ENCODE measurements around the gene PLB1.

PLB1 gene

DNA sequence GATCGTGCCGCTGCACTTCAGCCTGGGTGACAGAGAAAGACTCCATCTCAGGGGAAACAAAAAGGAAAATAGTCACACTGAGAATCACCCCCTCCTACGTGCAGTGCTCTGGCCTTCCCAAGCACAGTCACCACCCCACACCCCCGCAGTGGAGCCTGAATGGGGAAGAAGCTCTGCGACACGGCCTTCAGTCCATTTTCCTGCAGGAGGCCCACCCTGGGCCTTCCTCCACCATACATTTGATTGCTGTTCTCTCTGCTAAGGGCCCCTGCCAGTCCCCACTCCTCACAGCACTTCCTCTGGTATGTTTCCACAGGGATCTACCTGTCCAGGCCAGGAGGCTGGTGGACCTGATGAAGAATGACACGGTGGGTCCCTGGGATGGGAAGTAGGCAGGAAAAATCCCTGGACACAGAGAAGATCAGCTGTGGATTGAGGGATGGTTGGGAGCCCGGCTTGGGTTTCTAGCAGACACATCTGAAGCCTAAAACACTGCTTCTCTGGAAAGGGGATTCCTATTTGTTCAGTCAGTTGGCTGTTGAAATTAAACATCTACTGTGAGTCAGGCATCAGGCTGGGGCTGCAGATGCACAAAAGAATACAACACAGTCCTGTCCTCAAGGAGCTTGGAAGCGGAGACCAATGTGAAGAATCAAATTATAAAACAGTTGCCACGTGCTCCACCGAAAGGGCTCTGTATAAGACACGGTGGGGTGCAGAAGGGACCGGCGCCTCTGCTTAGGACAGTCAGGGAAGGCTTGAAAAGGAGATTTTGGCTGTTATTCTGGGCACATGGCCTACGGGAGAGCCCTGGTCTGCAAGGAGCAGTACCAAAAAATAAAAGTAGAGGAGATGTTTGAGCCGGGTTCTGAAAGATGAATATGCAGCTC is 82.2 kb downstream of the PLB1 start:
- DNase-seq (ENCODE audit: low read depth), result no peak
- TF ChIP-seq, protein P1, sequence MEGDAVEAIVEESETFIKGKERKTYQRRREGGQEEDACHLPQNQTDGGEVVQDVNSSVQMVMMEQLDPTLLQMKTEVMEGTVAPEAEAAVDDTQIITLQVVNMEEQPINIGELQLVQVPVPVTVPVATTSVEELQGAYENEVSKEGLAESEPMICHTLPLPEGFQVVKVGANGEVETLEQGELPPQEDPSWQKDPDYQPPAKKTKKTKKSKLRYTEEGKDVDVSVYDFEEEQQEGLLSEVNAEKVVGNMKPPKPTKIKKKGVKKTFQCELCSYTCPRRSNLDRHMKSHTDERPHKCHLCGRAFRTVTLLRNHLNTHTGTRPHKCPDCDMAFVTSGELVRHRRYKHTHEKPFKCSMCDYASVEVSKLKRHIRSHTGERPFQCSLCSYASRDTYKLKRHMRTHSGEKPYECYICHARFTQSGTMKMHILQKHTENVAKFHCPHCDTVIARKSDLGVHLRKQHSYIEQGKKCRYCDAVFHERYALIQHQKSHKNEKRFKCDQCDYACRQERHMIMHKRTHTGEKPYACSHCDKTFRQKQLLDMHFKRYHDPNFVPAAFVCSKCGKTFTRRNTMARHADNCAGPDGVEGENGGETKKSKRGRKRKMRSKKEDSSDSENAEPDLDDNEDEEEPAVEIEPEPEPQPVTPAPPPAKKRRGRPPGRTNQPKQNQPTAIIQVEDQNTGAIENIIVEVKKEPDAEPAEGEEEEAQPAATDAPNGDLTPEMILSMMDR (IDR thresholded peaks at IDR 0.05; ENCODE audit: insufficient read depth, low read depth, low read length, missing control alignments), result no peak
- H3K4me3 ChIP-seq (ENCODE audit: low read depth, low read length), result no peak overlapping the region

DNA sequence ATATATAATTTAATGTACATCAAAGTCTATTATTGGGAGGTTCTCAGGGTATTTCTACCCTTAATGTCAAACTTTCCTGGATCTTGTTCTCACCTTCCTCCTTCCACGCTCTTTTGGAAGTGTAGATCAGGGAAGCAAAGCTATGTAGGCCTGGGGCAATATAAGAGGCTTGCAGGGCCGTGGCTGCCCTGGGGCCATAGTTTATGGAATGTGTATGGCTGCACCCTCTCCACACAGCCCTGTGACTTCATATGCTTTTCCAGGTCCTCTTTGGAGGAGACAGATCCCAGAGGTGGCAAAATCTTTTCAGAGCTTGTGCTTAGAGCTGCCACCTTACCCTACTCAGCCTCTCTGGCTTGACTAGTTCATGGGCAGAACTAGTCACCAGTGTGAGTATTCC is 82.9 kb downstream of the PLB1 start:
- no peak overlapping the region for H3K4me3 ChIP-seq (ENCODE audit: low read depth, low read length)
- no peak for DNase-seq (ENCODE audit: low read depth)
- TF ChIP-seq, protein P1 (IDR thresholded peaks at IDR 0.05; ENCODE audit: insufficient read depth, low read depth, low read length, missing control alignments), result no peak

DNA sequence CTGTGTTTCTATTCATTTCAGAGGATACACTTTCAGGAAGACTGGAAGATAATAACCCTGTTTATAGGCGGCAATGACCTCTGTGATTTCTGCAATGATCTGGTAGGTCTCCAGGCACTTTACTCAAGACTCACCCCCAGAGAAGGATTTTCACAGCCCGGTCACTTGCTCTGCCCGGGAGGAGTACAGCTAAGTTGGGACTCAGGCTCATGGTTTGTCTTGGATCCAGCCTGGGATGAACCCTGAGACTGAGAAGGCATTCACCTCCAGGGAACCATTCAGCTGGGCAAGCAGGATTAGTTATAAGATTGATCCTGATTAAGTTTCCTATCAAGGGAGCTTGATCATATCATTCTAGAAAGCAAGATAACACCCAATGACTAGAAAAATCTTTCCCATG is 83.7 kb downstream of the PLB1 start:
- no peak for DNase-seq (ENCODE audit: low read depth)
- TF ChIP-seq, protein P1 (IDR thresholded peaks at IDR 0.05; ENCODE audit: insufficient read depth, low read depth, low read length, missing control alignments), result no peak
- no peak overlapping the region for H3K4me3 ChIP-seq (ENCODE audit: low read depth, low read length)

DNA sequence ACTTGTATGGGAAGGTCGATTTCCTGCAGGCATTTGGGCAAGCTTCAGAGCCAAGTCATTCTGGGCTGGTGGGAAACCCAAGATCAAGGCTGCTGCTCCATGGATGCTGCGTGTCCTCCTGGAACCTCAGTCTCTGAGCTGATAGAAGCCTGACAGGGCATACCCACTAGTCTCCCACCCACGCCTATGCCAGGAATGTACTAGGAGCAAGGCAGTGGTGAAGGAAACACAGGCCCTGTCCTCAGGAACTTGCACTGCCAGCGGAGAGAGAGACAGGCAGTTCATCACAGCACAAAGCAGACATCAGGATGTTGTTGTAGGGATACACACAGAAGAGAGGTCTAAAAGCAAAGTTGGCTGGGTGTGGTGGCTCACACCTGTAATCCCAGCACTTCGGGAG is 84.2 kb downstream of the PLB1 start:
- no peak for DNase-seq (ENCODE audit: low read depth)
- TF ChIP-seq, protein P1 (IDR thresholded peaks at IDR 0.05; ENCODE audit: insufficient read depth, low read depth, low read length, missing control alignments), result no peak
- no peak overlapping the region for H3K4me3 ChIP-seq (ENCODE audit: low read depth, low read length)

DNA sequence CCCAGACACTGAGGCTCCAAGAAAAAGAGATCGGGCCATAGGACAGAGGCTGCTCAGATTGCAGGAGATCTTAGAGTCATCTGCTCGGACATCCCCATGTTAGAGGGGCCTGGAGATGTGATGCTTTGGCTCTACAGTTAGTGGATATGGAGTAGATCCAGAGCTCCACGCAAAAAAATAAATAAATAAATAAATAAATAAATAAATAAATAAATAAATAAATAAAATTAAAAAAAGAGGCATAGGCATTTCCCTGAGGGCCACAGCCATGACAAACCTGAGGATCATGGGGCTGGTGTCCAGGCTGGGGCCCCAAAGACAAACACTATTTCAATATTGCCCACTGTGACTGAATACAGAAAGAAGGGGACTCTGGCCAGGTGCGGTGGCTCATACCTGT is 85.5 kb downstream of the PLB1 start:
- H3K4me3 ChIP-seq (ENCODE audit: low read depth, low read length), result no peak overlapping the region
- no peak for DNase-seq (ENCODE audit: low read depth)
- TF ChIP-seq, protein P1 (IDR thresholded peaks at IDR 0.05; ENCODE audit: insufficient read depth, low read depth, low read length, missing control alignments), result no peak

DNA sequence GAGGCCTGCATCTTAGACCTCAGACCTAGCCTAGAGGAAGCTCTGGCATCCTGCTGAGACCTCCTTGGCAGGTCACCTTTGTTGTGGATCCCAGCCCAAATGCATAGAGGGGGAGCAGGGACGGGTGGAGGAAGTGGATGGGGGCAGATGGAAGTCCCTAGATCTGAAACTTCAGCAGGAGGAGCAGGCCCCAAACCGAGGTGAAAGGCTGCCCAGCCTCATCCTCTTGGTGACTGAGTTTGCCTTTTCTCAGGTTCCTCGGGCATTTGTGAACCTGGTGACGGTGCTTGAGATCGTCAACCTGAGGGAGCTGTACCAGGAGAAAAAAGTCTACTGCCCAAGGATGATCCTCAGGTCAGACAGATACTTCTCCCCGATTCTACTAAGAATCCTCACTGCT is 86.3 kb downstream of the PLB1 start:
- TF ChIP-seq, protein P1 (IDR thresholded peaks at IDR 0.05; ENCODE audit: insufficient read depth, low read depth, low read length, missing control alignments), result no peak
- no peak for DNase-seq (ENCODE audit: low read depth)
- no peak overlapping the region for H3K4me3 ChIP-seq (ENCODE audit: low read depth, low read length)

DNA sequence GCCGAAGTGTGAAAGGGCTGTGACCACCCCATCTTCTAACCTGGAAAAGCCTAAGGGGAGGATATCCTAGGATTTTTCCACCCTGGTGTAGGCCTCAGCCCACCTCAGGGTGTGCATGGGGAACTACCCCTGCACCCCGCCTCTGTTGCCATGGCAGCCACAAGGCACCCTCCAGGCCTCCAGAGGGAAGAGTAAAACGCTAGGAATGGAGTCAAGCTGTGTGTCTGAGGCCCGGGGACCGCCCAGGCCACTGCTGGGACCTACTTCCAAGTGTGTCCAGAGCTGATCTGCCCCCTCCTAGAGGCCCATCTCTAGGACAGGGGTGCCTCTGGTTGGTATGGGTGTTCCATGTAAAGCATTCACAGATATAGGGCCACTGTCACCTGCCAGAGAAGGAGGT is 86.7 kb downstream of the PLB1 start:
- TF ChIP-seq, protein P1 (IDR thresholded peaks at IDR 0.05; ENCODE audit: insufficient read depth, low read depth, low read length, missing control alignments), result no peak
- no peak for DNase-seq (ENCODE audit: low read depth)
- H3K4me3 ChIP-seq (ENCODE audit: low read depth, low read length), result no peak overlapping the region
